Putamen (tissue), 1 donor: ENCODE results near the gene STAU1.
"Not testable (repeated sequence)": the region's sequence is repeated elsewhere in the genome, so short reads cannot be mapped to it uniquely, and the experiment has no call there.

ENCODE experiments used
- DNase-seq: peaks from one replicate; pipeline ENCODE4 v3.0.0-alpha.2; 2016; ENCODE audit warnings: low spot score

STAU1 gene

GRCh38 chr20:49187851-49188641 lies at the start of gene STAU1:
TSS of gene STAU1 (minus strand) at chr20:49188334. CDS start at chr20:49166201, 22,133 bp downstream.
- peak; percentile 96 for DNase-seq

GRCh38 chr20:49237531-49237930 lies 49.4 kb upstream of the STAU1 start:
- no peak for DNase-seq

DNA sequence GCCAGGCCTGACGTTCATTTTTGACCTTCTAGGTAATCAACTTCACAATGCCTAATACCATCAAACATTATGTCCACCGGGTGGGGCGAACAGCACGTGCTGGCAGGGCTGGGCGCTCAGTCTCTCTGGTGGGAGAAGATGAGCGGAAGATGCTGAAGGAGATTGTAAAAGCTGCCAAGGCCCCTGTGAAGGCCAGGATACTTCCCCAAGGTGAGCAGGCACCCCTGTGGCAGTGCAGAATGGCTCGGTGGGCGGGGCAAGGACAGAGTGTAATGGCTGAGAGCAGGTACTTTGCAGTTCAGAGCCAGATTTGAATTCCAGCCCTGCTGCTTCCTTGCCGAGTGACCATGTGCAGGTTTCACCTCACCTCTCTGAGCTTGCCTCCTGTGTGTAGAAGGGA lies 48.2 kb upstream of the STAU1 start:
- no peak for DNase-seq

- DNase-seq, result no peak
These were observed 46.7 kb upstream of the STAU1 start for GRCh38 chr20:49234831-49235230.

DNA sequence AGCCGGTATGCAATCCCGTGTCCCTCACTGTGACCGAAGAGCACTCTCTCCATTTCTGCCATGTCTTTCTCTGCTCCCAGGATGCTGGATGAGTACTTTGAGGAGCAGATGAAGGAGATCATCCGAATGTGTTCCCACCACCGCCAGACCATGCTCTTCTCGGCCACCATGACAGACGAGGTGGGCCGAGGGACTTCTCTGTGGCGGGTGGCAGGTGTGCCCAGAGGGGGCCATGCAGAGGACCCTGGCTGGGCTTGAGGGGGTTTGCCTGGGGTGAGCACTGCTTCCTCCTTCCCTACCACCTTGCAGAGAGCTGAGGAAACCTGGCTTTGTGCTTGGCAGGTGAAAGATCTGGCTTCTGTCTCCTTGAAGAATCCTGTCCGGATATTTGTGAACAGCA lies 45.1 kb upstream of the STAU1 start:
- DNase-seq, result no peak

- DNase-seq, result no peak
These were observed 43.3 kb upstream of the STAU1 start for GRCh38 chr20:49231471-49231870.

GRCh38 chr20:49230561-49231133 lies 42.5 kb upstream of the STAU1 start:
- DNase-seq, result no peak

GRCh38 chr20:49230021-49230420 lies 41.9 kb upstream of the STAU1 start:
- DNase-seq, result no peak

DNA sequence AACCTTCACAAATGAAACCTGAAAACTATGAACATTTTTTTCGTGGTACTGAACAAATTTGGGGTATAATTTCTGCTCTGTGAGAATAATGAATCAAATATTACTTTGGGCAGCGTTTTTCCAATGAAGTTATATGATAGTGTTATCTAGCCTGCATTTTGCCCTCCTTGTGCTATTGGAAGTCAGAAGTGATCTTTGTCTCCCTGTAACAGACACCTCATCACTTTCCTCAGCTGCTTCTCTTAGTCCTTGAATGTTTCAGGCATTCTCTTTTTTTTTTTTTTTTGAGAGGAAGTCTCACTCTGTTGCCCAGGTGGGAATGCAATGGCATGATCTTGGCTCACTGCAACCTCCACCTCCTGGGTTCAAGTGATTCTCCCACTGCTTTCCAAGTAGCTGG lies 41.2 kb upstream of the STAU1 start:
- DNase-seq, result no peak

DNA sequence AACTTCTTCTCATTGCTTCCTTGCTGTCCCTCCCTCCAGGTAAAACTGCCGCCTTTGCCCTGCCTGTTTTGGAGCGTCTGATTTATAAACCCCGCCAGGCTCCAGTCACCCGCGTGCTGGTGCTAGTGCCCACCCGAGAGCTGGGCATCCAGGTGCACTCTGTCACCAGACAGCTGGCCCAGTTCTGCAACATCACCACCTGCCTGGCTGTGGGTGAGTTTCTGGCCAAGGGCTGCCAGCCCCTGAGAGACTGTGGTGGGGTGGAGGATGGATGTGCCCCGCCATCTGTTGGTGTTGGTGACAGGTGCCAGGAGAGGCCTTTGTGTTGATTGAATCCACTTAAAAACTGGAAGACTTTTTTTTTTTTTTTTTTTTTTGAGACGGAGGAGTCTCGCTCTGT lies 40.5 kb upstream of the STAU1 start:
- DNase-seq, result no peak

DNA sequence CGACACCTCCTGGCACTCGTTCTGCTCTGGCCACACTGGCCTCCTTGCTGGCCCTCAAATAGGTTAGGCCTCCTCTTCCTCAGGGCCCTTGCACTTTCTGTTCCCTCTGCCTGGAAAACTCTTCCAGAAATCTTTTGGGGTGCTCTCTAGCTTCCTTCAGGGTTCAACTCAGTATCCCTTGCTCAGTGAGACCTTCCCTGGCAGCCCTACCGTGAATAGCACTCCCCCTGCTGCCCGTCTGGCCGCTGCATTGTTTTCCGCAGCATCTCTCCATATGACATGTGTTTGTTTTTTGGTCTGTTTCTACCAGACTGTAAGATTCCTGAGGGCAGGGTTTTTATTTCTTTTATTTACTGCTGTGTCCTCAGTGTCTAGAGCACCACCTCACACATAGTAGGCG lies 37.8 kb upstream of the STAU1 start:
- DNase-seq, result no peak

DNA sequence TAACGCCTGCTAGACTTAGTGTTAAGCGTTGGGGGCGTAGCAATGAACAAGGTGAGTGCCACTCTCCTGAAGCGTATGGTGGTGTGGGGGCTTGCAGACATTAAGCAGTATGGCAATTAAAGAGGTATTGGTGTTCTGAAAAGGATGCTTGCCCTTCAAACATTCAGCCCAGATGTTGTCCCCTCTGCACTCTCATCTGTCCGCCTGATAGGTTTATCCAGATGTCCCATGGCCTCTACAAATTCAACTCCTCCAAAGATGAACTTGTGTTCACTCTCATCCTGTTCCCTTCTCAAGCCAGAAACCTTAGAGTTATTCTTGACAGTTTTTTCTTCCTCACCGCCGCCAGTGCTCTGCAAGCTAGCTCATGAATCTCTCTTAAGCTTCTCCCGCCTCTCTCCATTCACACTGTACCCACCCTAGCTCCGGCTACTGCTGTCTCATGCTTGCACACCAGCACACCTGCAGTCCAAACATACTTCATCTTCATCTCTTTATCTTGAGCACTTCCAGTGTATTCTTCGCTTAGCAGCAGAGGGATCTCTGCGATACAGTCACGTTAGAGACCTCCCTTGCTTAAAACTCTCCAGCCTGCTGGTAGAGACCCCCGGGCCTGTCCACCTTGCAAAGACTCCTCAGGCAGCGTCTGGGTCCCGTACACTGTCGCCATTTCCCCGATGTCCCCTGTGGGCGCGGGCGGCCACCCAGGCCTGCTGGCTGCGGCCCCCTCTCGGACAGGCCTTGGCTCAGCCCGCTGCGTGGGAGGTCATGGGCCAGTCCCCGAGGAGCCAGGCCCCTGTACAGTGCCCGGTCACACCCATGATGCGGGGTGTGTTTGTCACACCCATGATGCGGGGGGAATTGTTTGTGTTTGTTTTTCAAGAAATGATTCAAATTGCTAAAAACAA lies 32.0 kb upstream of the STAU1 start:
- DNase-seq, result no peak

GRCh38 chr20:49219091-49219923 lies 31.2 kb upstream of the STAU1 start, which contains the start of gene DDX27:
TSS of gene DDX27 (plus strand) at chr20:49219416. CDS start at chr20:49219449, 33 bp downstream.
- peak; percentile 99 for DNase-seq

GRCh38 chr20:49218739-49219090 lies 30.6 kb upstream of the STAU1 start:
- DNase-seq, result not testable (repeated sequence)

DNA sequence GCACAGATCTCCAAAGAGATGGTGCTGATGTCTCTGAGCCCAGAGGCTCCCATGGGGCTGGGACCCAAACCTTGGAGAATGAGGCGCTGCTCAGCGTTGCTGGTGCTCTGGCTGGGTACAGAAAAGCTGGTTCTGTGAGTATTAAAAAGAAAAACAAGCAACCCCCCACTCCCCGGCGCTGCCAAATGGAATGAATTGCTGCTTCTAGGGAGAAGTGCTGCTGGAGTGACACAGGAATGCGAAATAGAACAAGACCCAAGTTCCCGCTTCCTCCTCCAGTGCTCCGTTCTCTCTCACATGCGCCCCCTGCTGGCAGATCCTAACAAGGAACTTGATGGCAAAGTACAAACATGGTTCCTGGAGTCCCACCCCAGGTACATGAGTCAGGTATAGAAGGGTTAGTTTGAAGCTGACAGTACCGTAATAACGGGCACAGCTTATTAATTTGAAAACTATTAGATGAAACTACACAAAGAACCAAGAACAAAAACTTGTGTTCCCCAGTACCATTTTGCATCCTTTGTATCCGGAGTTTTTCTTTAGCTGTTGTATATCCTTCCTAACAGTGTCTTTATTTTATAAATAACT lies 29.0 kb upstream of the STAU1 start:
- DNase-seq, result peak; percentile 86

- DNase-seq, result no peak
These were observed 27.1 kb upstream of the STAU1 start for GRCh38 chr20:49215232-49215631.

- no peak for DNase-seq
These were observed 26.4 kb upstream of the STAU1 start for GRCh38 chr20:49214571-49214970.

DNA sequence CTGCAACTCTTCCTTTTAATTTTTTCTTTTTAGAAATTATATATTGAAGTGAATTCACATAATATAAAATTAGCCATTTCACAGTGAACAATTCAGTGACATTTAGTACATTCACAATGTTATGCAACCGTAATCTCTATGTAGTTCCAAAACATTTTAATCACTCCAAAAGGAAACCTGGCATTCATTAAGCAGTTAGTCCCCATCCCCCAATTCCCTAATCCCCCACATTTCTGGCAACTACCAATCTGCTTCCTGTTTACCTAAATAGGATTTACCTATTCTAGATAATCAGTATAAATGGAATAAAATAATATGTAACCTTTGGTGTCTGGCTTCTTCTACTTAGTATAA lies 22.6 kb upstream of the STAU1 start:
- no peak for DNase-seq

- DNase-seq, result no peak
These were observed 22.1 kb upstream of the STAU1 start for GRCh38 chr20:49210101-49210756.

GRCh38 chr20:49207076-49207475 lies 18.9 kb upstream of the STAU1 start:
- DNase-seq, result no peak

GRCh38 chr20:49203746-49204145 lies 15.6 kb upstream of the STAU1 start:
- DNase-seq, result no peak
